Mucosa of descending colon (tissue), 3 donors: ENCODE measurements around the gene KAZN. TPM values are rescaled to one million over a fixed set of nuclear protein-coding genes. Genes with fewer than 3 reads are reported as not detected.

ENCODE experiments used
- ATAC-seq: fragments of 200-7000 bp; cut with Tn5 transposase; one replicate; pipeline ENCODE4 v1.9.1; 2020; ENCODE audit warnings: mild to moderate bottlenecking, moderate library complexity
- DNase-seq, 3 donors: peaks; one replicate each; pipeline ENCODE4 v3.0.0-alpha.2; 2020
- H3K36me3 ChIP-seq: fragments of 200-600 bp; one replicate; pipeline ENCODE4 v1.8.0; 2021; ENCODE audit warnings: low read depth, mild to moderate bottlenecking
- H3K4me1 ChIP-seq: fragments of 200-600 bp; one replicate; pipeline ENCODE4 v1.8.0; 2021; ENCODE audit warnings: low read depth, mild to moderate bottlenecking
- H3K4me3 ChIP-seq: fragments of 200-600 bp; one replicate; pipeline ENCODE4 v1.8.0; 2021; ENCODE audit warnings: mild to moderate bottlenecking
- H3K9me3 ChIP-seq: fragments of 200-600 bp; one replicate; pipeline ENCODE4 v1.8.0; 2021; ENCODE audit warnings: mild to moderate bottlenecking
- CTCF ChIP-seq: fragments of 200-600 bp; IDR thresholded peaks from one replicate; pipeline ENCODE4 v1.8.0; 2022; ENCODE audit warnings: antibody characterized with exemption, mild to moderate bottlenecking
- intact Hi-C, 2 donors: fragments of 100-400 bp; cut with DNase I in 1 of 2; cut with micrococcal nuclease in 1 of 2; formaldehyde crosslinking; loops; one replicate each; pipeline versions ENCODE4 v1.11.0 to v1.11.1; 2022; cut with DNase I, micrococcal nuclease
- total RNA-seq, 3 donors: library from RNA; stranded (reverse); fragmentation: NEBNext Ultra II Directional in 2 of 3; extraction: Animal tissue kit (Norgen Biotek cat#: 25700) in 2 of 3; gene quantifications; one replicate each; pipeline versions ENCODE4 v1.2.1 to v1.2.4, GENCODE V29; 2021 to 2023
- donor health status: DM: no; HTN: no; CAD: no; lungs with moderate emphysema.
- donor health status: DM: no; HTN: no; CAD: no.
- donor health status: DM: no; HTN: yes; CAD: no.

The KAZN gene
- total RNA-seq, 3 donors from 2014 or later: 9.7 to 21.9 (median 15.8) TPM

GRCh38 chr1:14787604-14788003 is 189.1 kb downstream of the KAZN start:
- Histone ChIP-seq H3K9me3 (no peaks in the 10 kb centered on the region), H3K36me3 (no peaks in the 10 kb centered on the region), H3K4me3 (no peak overlapping the region), H3K4me1 (no peaks in the 10 kb centered on the region)
- ATAC-seq (no peak), DNase-seq (no peak)
- intact Hi-C loops: no loop called here
- no peak for TF ChIP-seq CTCF

GRCh38 chr1:14788080-14788479 is 189.6 kb downstream of the KAZN start:
- intact Hi-C loops: no loop called here
- no peaks in the 10 kb centered on the region for H3K9me3 ChIP-seq
- no peaks in the 10 kb centered on the region for H3K36me3 ChIP-seq
- ATAC-seq (no peak), DNase-seq (no peak)
- no peak for TF ChIP-seq CTCF
- no peak overlapping the region for H3K4me3 ChIP-seq
- no peaks in the 10 kb centered on the region for H3K4me1 ChIP-seq

- intact Hi-C loops: no loop called here
- DNase-seq: no peak
Measured at GRCh38 chr1:14790982-14791381, 192.5 kb downstream of the KAZN start.

GRCh38 chr1:14791654-14792053 is 193.2 kb downstream of the KAZN start:
- H3K9me3 ChIP-seq: no peaks in the 10 kb centered on the region
- H3K36me3 ChIP-seq: no peaks in the 10 kb centered on the region
- no peaks in the 10 kb centered on the region for H3K4me1 ChIP-seq
- DNase-seq (no peak), ATAC-seq (no peak)
- no peak overlapping the region for H3K4me3 ChIP-seq
- TF ChIP-seq CTCF: no peak
- intact Hi-C loops: no loop called here

More at GRCh38 chr1:14790982-14791381, 192.5 kb downstream of the KAZN start:
- Histone ChIP-seq H3K36me3 (no peaks in the 10 kb centered on the region), H3K9me3 (no peaks in the 10 kb centered on the region), H3K4me3 (no peak overlapping the region), H3K4me1 (no peaks in the 10 kb centered on the region)
- no peak for TF ChIP-seq CTCF
- ATAC-seq: no peak

- no peak overlapping the region for H3K4me3 ChIP-seq
- no peak for ATAC-seq
- no peak for DNase-seq
- no peaks in the 10 kb centered on the region for H3K9me3 ChIP-seq
- no peaks in the 10 kb centered on the region for H3K36me3 ChIP-seq
- intact Hi-C loops: no loop called here
- TF ChIP-seq CTCF: no peak
- no peaks in the 10 kb centered on the region for H3K4me1 ChIP-seq
Measured at GRCh38 chr1:14794136-14794768, 195.8 kb downstream of the KAZN start.

GRCh38 chr1:14794906-14795305 is 196.4 kb downstream of the KAZN start:
- Histone ChIP-seq H3K4me1 (no peaks in the 10 kb centered on the region), H3K36me3 (no peaks in the 10 kb centered on the region), H3K4me3 (no peak overlapping the region), H3K9me3 (no peaks in the 10 kb centered on the region)
- no peak for TF ChIP-seq CTCF
- intact Hi-C loops: no loop called here
- no peak for DNase-seq
- ATAC-seq: no peak
